Activated CD4-positive, alpha-beta T cell treated with anti-CD3 and anti-CD28 coated beads, Interleukin-2, Interleukin-4, amounts not matched to agents 100 ng/mL and 50 ng/mL, durations not matched to agents 16 hours and 8 hours (primary cell): ENCODE measurements around the gene NOL4L.

Source experiments
- DNase-seq: peaks from one replicate; pipeline ENCODE4 v3.0.0-alpha.2; 2020; ENCODE audit warnings: low spot score

Gene NOL4L

DNA sequence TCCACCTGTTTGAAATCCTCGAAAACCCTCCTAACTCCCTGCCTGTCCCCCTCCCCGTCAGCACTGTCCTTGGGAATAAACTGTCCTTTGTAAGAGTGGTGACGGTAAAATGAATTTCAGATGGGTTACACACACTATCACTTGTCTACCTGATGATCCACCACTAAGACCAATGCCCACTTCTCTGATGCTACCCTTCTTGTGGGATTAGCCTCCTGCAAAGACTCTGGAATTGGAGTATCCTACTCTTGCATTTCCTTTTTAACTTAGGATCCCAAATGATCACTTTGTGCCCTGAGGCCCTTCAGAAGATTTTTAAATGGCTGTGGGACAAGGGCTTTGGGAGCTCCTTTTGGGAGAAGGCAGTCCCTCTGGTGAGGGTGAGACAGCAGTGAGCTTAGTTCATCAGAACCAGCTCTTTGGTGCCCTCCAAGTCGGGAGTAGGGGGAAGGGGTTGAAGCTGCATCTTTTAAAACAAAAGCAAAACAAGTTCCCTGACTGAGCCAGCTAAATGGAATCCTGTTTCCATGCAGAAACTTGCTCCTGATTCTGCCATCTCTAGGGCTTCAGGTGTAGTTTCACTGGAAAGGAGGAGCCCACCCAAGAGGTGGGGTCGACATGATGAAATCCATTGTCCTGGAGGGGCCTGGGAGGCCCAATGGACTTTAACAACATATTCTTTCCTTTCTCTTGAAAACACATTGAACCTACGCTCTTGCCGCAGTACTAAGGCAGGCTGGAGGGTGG lies 140.5 kb downstream of the NOL4L start:
- DNase-seq = no peak

DNA sequence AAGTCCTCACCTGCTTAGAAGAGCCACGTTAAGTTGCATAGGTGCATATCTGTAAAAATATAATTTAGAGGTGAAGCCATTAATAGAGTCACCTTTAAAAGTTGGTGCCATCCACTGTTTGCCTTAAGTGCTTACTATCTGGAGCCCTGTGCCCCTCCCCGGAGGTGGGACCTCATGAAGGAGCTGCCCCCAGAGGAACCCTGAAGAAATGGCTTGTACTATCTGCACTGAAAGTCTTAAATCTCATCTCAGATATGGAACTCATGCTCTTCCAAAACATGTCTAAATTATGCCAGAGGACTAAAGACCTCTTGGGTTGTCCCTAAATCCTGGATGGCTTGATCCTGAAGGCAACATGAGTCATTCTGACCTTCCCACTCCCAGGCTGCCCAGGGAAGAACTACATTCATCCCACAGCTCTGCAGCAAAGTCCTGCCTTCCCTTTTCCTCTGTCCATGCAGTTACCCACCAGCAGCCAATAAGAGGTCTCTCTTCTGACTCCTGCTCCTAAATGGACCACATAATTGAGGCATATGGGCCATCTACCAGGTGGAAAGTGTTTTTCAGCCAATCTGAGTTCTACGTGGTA lies 141.7 kb downstream of the NOL4L start:
- peak; percentile 6 for DNase-seq

DNA sequence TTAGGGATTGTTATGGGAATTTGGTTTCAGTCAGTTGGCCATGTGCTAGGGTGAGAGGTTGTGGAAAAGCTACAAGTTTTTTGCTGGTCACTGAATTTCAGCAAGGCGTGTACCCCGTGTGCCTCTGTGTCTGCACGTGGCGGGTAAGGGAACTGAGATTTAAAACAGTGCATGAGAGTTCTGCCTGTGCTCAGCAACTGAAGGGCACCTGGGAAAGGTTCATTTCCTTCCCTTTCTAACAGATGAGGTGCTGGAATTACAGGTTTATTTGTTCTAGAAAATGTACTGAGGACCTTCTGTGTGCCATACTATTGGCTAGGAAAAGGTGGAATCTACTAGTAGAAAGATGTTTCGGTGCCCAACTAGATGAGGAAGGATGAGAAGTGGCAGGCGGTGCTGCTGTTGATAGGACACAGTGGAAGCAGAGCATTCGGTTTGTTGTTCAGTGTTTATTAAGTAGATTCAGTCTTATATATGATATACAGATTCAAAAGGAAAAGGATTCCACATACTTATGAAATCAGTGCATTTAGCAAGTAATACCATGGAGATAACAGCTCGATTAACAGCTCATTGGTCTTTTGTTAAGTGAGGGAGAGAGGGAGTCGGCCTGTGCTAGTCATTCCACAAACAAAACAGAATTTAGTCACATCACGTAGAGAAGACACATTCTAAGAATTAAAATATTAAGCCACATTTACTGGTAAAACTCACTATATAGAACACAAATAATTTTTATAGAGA lies 142.3 kb downstream of the NOL4L start:
- DNase-seq = no peak

DNA sequence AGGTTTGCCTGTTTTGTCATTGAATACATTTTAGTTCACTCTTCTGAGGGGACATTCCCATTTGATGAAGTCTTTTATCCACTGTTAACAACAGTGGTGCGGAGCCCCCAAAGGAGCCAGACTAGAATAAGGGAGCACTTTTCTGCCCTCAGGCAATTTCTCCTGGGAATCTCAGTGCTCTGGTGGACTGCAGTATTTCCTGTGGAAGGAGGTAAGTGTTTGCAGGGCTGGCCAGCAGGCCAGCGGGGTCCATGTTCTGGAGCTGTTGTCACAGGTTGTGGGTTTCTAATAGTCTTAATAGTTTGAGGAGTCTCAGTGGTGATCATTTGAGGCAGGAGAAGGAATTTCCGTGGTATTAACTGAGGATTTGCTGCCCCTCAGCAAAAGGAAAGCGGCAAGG lies 143.5 kb downstream of the NOL4L start:
- DNase-seq = no peak

DNA sequence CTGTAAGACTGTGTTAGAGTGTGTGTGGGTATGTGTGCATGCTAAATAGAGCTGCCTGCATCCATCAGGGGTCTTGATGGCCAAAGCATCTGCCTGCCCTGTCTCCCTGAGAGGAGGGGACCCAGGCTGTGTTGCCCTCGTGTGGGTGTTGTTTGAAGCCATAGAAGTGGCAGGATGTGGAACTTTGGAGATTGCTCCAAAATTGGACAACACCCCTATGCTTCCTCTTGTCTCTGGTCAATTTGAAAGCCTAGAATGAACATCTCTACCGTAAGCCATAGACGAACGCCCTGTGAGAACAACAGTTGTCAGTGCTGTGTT lies 144.4 kb downstream of the NOL4L start:
- DNase-seq = no peak

GRCh38 chr20:32440069-32440757 lies 144.9 kb downstream of the NOL4L start:
- no peak for DNase-seq

DNA sequence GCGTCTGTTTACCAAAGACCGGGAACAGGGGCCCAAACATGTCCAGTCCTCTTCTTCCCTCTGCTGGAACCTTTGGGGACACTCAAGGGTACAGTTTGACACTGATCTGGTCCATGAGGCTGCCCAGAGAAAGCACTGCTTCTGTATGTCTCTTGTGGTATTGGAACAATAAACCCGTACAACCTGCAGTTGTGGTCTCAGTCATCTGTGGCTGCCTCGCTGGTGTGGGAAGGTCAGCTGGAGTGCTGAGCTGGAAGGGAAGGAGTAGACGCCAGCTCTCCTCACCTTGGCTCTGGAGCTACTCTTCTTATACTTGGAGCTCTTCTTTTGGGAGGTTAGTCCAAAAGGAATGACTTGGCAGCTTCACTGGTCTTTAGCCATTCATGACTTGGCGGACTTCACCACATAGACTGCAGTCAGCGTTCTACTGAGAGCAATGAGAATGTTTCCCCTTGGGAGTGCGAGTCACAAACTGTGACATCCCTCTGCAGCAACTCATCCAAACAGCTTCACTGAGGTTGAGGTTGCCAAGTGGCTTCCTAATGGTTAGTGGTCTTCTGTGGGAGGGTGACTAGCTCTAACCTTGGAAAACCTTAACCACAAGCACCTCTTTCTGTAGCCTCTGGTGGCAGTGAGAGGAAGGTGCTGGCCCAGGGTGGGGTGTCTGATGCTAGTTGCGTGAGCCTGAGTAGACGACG lies 145.9 kb downstream of the NOL4L start:
- peak; percentile 22 for DNase-seq

DNA sequence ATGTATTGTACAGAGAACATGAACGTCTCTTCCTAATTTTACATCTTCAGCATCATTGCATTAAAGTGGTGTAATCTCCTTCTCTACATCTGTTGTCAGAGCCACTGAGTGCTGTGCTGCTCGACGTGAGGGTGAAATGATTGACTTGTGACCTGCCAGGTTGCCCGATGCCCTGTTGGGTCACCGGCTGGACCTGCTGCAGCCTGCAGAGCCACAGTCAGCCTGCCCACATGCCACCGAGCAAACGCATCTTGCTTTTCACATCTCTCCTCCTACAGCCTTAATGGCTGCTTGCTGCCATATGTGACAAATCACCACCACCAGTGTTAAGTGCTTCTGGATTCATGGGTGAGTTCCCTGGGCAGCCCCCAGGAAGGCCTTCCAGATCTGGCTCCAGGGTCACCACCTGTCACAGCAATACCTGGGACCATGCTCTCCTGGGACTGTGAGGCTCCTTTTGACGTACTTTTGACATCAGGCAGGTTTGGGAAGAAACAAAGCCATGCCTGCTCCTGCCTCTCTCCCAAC lies 146.7 kb downstream of the NOL4L start:
- no peak for DNase-seq

DNA sequence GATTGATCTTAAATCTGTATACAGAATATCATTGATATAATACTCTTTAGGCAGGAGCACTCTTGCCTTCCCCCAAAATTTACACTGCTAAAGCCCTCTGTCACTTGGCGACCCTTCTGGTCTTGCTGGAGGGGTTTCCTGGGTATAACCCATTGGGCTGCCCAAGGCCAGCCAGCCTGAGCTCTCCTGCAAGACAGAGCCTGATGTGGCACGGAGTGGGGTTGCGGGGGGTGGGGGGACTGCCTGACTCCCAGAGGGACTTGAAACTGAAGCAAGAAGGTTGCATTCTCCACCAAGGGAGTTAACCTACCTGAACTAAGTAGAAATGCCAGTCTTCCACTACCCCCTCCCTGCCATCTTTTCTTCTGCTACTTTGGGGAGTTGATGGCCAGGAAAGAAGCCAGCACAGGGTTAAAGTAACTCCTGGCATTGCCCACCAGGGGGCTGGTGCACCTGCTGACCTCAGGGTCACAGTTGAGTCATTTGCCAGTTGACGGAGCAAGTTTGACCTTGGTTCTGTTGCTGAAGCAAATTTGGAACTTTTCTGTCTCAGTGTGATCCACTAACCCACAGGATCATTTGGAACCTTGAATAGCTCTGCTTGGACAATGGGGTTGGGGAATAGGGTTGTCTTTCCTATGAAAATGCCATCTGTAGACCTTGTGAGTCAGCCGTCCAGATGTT lies 147.6 kb downstream of the NOL4L start:
- DNase-seq = no peak

GRCh38 chr20:32436968-32437367 lies 148.2 kb downstream of the NOL4L start:
- DNase-seq = no peak

DNA sequence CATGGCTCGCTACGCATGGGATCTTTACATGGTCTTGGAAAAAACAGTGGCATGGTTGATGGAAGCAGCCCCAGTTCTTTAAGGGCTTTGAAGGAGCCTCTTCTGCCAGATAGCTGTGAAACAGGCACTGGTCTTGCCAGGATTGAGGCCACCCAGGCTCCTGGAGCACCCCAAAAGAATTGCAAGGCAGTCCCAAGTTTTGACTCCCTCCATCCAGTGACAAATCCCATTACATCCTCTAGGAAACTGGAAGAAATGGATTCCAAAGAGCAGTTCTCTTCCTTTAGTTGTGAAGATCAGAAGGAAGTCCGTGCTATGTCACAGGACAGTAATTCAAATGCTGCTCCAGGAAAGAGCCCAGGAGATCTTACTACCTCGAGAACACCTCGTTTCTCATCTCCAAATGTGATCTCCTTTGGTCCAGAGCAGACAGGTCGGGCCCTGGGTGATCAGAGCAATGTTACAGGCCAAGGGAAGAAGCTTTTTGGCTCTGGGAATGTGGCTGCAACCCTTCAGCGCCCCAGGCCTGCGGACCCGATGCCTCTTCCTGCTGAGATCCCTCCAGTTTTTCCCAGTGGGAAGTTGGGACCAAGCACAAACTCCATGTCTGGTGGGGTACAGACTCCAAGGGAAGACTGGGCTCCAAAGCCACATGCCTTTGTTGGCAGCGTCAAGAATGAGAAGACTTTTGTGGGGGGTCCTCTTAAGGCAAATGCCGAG lies 148.8 kb downstream of the NOL4L start:
- no peak for DNase-seq

DNA sequence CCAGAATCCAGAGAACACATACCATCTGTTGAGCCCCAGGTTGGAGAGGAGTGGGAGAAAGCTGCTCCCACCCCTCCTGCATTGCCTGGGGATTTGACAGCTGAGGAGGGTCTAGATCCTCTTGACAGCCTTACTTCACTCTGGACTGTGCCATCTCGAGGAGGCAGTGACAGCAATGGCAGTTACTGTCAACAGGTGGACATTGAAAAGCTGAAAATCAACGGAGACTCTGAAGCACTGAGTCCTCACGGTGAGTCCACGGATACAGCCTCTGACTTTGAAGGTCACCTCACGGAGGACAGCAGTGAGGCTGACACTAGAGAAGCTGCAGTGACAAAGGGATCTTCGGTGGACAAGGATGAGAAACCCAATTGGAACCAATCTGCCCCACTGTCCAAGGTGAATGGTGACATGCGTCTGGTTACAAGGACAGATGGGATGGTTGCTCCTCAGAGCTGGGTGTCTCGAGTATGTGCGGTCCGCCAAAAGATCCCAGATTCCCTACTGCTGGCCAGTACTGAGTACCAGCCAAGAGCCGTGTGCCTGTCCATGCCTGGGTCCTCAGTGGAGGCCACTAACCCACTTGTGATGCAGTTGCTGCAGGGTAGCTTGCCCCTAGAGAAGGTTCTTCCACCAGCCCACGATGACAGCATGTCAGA lies 149.6 kb downstream of the NOL4L start:
- no peak for DNase-seq

DNA sequence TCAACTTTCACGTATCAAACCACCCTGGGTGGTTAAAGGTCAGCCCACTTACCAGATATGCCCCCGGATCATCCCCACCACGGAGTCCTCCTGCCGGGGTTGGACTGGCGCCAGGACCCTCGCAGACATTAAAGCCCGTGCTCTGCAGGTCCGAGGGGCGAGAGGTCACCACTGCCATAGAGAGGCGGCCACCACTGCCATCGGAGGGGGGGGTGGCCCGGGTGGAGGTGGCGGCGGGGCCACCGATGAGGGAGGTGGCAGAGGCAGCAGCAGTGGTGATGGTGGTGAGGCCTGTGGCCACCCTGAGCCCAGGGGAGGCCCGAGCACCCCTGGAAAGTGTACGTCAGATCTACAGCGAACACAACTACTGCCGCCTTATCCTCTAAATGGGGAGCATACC lies 150.7 kb downstream of the NOL4L start:
- DNase-seq = no peak

DNA sequence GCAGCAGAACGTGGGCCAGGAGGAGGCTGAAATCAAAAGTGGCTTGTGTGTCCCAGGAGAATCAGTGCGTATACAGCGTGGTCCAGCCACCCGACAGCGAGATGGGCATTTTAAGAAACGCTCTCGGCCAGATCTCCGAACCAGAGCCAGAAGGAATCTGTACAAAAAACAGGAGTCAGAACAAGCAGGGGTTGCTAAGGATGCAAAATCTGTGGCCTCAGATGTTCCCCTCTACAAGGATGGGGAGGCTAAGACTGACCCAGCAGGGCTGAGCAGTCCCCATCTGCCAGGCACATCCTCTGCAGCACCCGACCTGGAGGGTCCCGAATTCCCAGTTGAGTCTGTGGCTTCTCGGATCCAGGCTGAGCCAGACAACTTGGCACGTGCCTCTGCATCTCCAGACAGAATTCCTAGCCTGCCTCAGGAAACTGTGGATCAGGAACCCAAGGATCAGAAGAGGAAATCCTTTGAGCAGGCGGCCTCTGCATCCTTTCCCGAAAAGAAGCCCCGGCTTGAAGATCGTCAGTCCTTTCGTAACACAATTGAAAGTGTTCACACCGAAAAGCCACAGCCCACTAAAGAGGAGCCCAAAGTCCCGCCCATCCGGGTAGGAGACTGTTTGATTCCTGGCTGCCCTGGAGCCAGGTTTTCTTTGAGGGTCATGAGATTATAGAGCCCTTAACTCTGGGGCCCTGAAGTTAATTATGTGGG lies 151.7 kb downstream of the NOL4L start:
- no peak for DNase-seq

DNA sequence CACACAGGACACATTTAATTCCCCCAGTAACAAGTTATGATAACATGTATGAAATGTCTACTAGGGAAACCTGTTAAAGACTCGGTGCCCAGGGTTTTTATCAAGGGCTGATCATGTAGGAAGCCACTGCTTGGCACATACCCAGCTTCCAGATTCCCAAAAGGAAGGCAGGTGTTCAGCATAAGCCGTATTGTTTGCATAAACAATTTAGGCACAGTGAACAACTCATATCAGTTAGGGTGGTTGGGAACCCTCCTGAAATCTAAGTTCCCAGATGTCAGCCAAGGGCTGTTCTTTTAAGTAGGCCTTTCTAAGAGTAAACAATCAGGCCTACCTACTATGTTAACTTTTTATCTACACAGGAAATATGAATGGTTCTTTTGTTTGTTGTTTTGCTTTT lies 152.9 kb downstream of the NOL4L start:
- DNase-seq = no peak

DNA sequence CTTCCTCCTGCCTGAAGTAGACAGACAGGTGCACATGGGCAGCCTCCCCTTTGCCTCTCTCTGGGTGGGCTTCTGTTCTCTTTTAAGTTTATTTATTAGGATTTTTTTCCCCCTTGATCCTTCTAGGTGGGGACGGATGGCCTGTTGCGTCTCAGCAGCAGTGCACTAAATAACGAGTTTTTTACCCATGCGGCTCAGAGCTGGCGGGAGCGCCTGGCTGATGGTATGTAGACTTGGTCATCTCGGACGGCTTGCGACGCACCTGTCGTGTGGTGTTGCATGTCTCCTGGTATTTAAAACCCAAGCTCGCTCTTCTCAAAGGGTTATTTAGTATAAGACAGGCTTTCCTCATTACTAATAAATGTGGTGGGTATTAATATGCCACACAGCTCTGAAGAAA lies 153.7 kb downstream of the NOL4L start:
- no peak for DNase-seq

DNA sequence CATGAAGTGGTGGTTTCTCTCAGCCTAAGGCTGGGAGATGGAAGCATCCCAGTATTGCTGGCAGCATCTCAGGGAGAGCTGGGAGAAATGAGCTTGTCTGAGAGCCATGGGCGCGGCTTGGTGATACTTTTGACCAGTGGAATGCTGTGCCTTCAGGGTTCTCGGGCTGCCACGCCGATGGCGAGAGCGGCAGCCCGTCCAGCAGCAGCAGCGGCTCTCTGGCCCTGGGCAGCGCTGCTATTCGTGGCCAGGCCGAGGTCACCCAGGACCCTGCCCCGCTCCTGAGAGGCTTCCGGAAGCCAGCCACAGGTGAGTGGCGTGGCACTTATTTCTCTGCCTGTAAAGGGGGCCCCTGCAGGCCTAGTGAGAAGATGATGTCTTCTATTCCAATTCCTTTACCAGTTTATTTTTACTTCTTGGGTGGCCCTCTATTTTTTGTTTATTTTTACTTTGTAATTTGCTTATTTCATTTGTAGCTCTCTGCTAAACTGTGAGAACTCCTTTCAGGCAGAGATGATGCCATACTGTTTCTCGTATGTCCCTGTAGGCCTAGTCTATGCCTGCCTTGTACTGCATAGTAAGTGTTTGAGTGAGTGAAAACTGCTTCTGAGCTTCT lies 155.3 kb downstream of the NOL4L start:
- no peak for DNase-seq

DNA sequence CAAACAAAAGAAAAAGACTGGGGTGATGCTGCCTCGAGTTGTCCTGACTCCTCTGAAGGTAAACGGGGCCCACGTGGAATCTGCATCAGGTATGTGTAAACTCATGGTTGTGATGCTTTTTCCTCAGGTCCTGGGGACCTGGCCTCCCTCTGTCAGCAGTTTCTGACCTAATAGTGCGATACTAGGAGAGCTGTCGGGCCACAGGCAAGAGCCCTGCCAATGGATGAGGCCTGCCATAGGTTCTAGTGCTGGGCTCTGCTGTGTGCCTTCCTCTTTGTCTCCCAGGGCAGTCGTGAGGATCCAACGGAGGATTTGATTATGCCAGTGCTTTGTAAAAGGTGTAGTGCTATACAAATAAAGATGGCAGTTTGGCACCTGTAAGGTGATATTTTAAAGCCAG lies 155.8 kb downstream of the NOL4L start:
- no peak for DNase-seq

- no peak for DNase-seq
Measured at GRCh38 chr20:32427996-32428395, 157.1 kb downstream of the NOL4L start.
